Lower lobe of right lung (tissue), 2 donors: ENCODE data around the gene ATXN7L1. TPM values are rescaled to one million over a fixed set of nuclear protein-coding genes. Genes with fewer than 3 reads are reported as not detected.

Source experiments
- ATAC-seq, 2 donors: fragments of 200-7000 bp; cut with Tn5 transposase; one replicate each; pipeline ENCODE4 v1.9.1; 2020 to 2022; ENCODE audit warnings: mild to moderate bottlenecking in 2 of 2, moderate library complexity in 2 of 2
- DNase-seq: peaks from one replicate; pipeline ENCODE4 v3.0.0-alpha.2; 2020
- H3K27ac ChIP-seq: fragments of 200-600 bp; one replicate; pipeline ENCODE4 v1.8.0; 2022
- H3K27me3 ChIP-seq: fragments of 200-600 bp; one replicate; pipeline ENCODE4 v1.8.0; 2022; ENCODE audit warnings: low read depth
- H3K36me3 ChIP-seq: fragments of 200-600 bp; one replicate; pipeline ENCODE4 v1.8.0; 2022; ENCODE audit warnings: mild to moderate bottlenecking
- H3K4me1 ChIP-seq: fragments of 200-600 bp; one replicate; pipeline ENCODE4 v1.8.0; 2022
- H3K4me3 ChIP-seq: fragments of 200-600 bp; one replicate; pipeline ENCODE4 v1.8.0; 2022; ENCODE audit warnings: mild to moderate bottlenecking
- H3K9me3 ChIP-seq: fragments of 200-600 bp; one replicate; pipeline ENCODE4 v1.8.0; 2022
- CTCF ChIP-seq: fragments of 200-600 bp; IDR thresholded peaks from one replicate; pipeline ENCODE4 v1.8.0; 2022; ENCODE audit warnings: antibody characterized with exemption, mild to moderate bottlenecking
- intact Hi-C: fragments of 100-400 bp; cut with DNase I; formaldehyde crosslinking; loops from one replicate; pipeline ENCODE4 v1.11.0; 2022
- total RNA-seq: library from RNA; stranded (reverse); fragmentation: NEBNext Ultra II Directional; extraction: Animal tissue kit (Norgen Biotek cat#: 25700); gene quantifications from one replicate; pipeline ENCODE4 v1.2.1, GENCODE V29; 2021
- donor health status: DM: no; HTN: yes; CAD: no; lungs with severe emphysema.

The ATXN7L1 gene
- total RNA-seq, 1 donor from 2014 or later: 17.7 TPM

DNA sequence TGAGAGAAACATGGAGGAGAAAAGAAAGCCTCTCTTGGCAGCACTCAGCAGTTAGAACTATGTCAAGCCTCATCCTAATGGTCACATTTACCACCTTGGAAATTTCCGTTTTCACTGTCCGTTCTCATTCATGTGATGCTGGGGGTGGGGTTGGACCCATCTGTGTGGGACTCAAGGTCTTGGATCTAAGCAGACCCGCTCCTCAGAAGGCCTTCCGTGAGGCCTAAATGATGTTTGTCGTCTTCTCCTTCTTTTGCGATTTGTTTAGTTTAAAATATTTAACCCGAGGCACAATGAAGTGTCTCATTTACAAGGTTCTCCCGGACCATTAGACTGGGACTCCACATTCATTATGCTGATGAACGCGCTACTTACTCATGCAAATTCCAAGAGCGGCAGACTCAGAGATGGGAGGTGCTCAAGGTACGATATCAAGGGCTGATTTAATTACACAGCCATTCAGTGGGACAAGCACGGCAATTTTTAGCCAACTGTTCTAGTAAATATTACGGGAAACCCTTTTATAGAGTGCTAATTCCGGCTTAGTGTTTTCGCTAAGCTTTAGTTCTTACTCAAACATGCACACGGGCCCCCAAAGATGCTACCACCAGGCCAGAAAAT lies 186.0 kb downstream of the ATXN7L1 start:
- peak overlapping the region; percentile 51 for H3K4me3 ChIP-seq
- no peaks in the 10 kb centered on the region for H3K9me3 ChIP-seq
- intact Hi-C loops: no loop called here
- no peaks in the 10 kb centered on the region for H3K36me3 ChIP-seq
- no peaks in the 10 kb centered on the region for H3K27me3 ChIP-seq
- no peak for TF ChIP-seq CTCF
- DNase-seq (no peak), ATAC-seq (peak in 1 of 2 donors; percentile 36)
- H3K4me1 ChIP-seq: no peaks in the 10 kb centered on the region
- peak overlapping the region; percentile 71 for H3K27ac ChIP-seq

GRCh38 chr7:105689067-105689819 lies 187.2 kb downstream of the ATXN7L1 start:
- H3K27ac ChIP-seq: no peak overlapping the region
- H3K4me3 ChIP-seq: no peak overlapping the region
- H3K27me3 ChIP-seq: no peaks in the 10 kb centered on the region
- no peaks in the 10 kb centered on the region for H3K9me3 ChIP-seq
- TF ChIP-seq CTCF: no peak
- no peaks in the 10 kb centered on the region for H3K4me1 ChIP-seq
- DNase-seq (no peak), ATAC-seq (no peak)
- intact Hi-C loops: no loop called here
- H3K36me3 ChIP-seq: no peaks in the 10 kb centered on the region

DNA sequence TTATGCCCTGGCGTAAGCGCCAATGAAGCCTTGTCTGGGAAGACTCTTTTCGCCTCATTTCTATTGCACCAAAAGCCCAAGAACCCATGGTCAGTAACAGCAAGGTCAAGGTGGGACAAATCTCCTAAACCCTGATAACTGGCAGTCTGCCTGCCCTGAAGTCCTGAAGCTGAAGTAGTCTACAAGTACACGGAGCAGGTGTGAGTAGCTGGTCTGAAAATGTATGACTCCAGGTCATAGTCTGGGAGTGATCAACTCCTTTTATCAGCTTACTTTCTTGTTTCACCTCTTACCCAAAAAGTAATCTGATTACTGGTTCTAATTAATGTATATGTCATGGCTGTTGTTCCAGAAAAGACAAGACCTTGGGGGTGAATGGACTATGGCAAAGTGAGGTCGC lies 187.8 kb downstream of the ATXN7L1 start:
- no peaks in the 10 kb centered on the region for H3K36me3 ChIP-seq
- DNase-seq (no peak), ATAC-seq (no peak)
- no peak for TF ChIP-seq CTCF
- no peak overlapping the region for H3K4me3 ChIP-seq
- intact Hi-C loops: no loop called here
- H3K27ac ChIP-seq: no peak overlapping the region
- H3K27me3 ChIP-seq: no peaks in the 10 kb centered on the region
- no peaks in the 10 kb centered on the region for H3K4me1 ChIP-seq
- H3K9me3 ChIP-seq: no peaks in the 10 kb centered on the region

DNA sequence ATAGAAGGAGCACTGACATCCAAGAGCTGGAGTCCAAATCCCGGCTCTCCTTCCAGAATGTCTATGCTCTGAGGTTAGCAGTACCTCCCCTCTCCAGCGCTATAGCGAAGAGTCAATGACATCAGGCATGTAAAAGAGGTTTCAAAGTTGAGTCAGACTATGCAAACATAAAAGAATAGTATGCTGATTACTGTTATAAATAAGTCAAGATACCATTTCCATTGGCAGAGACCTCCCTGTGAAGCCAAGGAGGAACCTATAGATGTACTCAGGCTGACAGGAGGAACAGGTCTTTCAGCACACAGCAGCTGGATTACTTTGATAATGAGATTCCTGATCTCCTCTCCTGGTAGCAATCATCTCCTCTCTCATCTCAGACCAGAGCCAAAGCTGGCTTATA lies 191.2 kb downstream of the ATXN7L1 start:
- no peaks in the 10 kb centered on the region for H3K36me3 ChIP-seq
- ATAC-seq (no peak), DNase-seq (no peak)
- intact Hi-C loops: no loop called here
- H3K27me3 ChIP-seq: no peaks in the 10 kb centered on the region
- H3K9me3 ChIP-seq: no peaks in the 10 kb centered on the region
- H3K27ac ChIP-seq: no peak overlapping the region
- TF ChIP-seq CTCF: no peak
- no peak overlapping the region for H3K4me3 ChIP-seq
- peaks cover 8% of the 10 kb centered on the region for H3K4me1 ChIP-seq

DNA sequence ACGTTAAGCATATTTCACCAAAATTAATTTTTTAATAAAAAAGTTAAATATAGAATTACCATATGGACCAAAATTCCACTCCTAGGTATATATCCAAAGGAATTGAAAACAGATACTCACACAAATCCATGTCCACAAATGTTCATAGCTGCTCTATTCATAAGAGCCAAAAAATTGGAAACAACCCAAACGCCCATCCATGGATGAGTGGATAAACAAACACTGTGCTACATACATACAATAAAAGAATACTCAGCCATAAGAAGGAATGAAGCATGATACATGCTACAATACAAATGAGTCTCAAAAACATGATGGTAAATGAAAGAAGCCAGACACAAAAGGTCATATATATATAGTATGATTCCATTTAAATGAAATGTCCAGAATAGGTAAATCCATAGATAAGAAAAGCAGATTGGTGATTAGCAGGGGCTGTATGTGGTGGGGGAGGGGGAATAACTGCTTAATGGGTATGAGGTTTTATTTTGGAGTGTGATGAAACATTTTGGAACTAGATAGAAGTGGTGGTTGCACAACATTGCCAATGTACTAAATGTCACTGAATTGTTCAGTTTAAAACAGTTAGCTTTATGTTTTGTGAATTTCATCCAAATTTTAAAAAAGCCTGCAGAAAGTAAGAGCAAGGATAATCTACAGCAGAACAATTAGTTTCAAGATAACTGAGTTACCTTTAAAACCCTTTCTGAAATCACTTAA lies 193.9 kb downstream of the ATXN7L1 start:
- TF ChIP-seq CTCF: no peak
- Histone ChIP-seq H3K9me3 (no peaks in the 10 kb centered on the region), H3K4me3 (no peak overlapping the region), H3K4me1 (peaks cover 35% of the 10 kb centered on the region), H3K36me3 (no peaks in the 10 kb centered on the region), H3K27me3 (no peaks in the 10 kb centered on the region), H3K27ac (no peak overlapping the region)
- ATAC-seq (no peak), DNase-seq (no peak)
- intact Hi-C loops: no loop called here
